Stimulated activated CD4-positive, alpha-beta T cell treated with anti-CD3 and anti-CD28 coated beads, Interleukin-1b, Interleukin-23, amount 100 ng/mL, for 48 hours (primary cell): ENCODE measurements around the gene GAP43.

ENCODE experiments used
- DNase-seq: peaks from one replicate; pipeline ENCODE4 v3.0.0-alpha.2; 2020

Gene GAP43

GRCh38 chr3:115627180-115628074, 4.1 kb downstream of the GAP43 start:
- DNase-seq = no peak

DNA sequence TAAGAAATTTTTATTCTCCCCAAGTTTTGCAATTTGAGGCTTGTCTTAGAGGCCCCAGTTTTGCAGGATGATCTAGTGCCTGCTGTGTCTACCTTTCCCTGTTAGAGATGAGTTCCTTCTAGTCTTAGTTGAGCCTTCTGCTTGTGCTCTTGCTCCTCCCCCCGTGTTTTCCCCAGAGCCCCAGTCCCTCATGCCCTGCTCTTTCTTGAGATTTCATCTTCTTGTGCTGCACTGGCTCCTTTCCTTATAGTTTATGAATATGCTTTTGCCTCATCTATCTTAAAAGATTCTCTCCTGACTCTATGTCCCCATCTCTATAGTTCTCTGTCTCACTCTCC, 4.7 kb downstream of the GAP43 start:
- DNase-seq = no peak

DNA sequence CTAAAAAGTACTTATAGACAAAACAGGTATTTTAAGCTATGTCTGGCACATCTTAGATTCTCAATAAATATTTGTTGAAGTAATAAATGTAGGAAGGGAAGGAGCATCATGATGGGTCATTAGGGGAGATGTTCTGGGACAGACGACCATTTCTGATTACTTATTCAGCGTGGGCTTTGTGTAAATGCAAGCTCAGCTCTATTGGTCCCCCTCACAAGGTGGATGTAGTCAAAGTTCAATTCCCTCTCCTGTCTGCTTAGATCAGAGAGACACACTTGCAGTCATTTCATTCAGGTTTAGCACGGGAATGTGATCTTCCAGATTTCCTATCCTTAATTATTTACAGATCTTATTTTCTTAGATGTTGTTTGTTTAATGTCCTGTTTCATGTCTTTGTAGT, 7.5 kb downstream of the GAP43 start:
- DNase-seq = no peak

GRCh38 chr3:115632026-115632425, 8.7 kb downstream of the GAP43 start:
- no peak for DNase-seq

- DNase-seq = no peak
Measured at GRCh38 chr3:115633467-115633866, 10.2 kb downstream of the GAP43 start.

- no peak for DNase-seq
Measured at GRCh38 chr3:115634052-115634451, 10.7 kb downstream of the GAP43 start.

GRCh38 chr3:115635406-115635805, 12.1 kb downstream of the GAP43 start:
- no peak for DNase-seq

DNA sequence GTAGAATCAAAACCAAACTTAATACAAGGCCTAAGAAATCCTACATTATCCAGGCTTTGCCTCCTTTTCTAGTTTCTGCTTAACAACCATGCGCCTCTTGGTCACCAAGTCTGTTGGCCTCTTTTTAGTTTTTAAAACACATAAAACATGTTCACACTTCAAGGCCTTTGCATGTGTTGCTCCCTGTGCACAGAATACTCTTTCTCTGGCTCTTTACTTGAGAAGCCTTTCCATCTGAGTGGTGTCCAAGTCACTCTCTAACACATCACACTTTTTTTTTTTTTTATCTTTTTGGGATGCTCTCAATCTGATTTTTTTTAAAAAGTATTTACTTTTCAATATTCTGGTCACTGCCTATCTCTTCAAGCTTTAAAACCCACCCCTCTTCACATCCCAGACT, 14.9 kb downstream of the GAP43 start:
- DNase-seq = no peak

GRCh38 chr3:115638991-115639390, 15.7 kb downstream of the GAP43 start:
- no peak for DNase-seq

DNA sequence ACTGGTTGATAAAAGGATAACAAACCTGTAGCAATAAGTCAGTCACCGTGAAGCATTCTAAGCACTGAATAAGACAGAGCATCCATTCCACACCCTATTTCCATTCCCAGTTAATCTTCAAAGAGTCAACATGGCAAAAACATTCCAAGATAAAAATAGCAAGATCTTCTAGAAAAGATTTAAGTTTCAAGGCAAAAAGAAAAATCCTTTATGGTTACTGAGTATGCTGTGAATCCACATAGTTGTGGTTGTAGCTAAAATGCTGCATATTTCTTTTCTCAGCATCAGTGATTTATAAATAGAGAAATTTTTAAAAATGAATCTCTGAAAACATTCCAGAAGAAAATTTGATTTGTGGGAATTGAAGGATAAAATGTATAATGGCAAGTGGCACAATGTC, 21.1 kb downstream of the GAP43 start:
- DNase-seq = no peak

DNA sequence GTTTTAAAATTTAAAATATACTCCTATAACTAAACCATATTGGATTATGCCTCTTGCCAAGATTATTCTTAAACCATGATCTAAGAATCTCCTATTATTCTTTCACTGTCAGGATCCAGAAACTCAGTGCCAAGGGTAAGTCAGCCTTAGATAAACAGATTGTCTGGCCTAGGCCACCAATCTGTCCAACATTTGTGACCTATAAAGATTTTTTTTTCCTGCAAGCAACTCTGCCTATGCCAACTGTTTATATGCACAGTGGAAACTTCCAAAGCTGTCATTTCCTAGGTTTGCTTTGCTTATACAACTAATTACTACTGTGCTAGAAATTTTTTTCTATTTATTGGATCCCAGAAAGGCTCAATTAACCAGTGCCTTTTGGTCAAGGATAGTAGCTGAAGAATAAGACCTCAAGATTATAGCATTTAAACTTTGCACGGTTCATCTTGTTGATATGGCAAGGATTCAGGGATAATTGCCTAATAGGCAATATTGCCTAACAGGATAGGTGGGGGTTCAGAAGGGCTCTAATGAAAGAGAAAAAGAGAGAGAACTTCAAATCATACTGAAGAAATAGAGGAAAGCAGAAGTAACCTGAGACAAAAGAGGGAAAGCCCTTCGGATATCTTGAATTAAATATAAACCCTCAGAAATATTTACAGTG, 22.8 kb downstream of the GAP43 start:
- no peak for DNase-seq

GRCh38 chr3:115648559-115648958, 25.2 kb downstream of the GAP43 start:
- no peak for DNase-seq

GRCh38 chr3:115651087-115651486, 27.8 kb downstream of the GAP43 start:
- DNase-seq = no peak

DNA sequence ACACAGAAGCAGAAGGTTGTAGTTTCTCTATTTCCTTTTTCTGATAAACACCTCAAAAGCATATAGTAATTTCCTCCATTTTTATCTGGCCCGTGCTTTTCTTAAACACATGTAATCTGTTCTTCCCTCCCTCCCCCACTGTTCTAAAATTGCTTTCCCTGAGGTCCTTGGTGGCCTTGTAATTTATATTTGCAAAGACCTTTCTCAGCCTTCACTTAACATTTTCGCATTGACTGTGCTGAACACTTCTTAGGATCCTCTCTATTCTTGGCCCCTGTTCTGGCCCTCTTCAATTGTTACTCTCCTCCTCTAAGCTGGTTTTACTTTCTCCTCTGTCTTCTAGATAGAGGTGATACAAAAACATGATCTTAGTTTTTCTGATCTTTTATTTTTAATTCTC, 28.3 kb downstream of the GAP43 start:
- DNase-seq = no peak

DNA sequence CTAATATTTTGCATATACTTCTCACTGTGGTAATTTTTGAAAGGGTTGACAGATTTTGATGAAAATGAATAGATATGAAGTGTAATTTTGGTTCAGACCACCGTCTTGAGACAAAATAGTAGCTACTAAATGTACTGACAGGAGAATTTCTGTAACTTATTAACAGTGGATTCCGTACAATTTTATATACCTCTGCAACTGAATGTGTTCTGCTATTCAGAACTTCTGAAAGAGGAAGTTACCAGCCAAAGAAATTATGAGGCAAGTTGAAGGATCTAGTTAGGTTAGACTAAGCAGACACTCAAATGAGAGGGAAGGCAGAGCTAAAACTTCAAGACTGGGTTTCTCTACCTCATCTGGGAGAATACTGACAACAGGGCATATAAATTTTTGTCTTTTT, 29.4 kb downstream of the GAP43 start:
- DNase-seq = no peak

DNA sequence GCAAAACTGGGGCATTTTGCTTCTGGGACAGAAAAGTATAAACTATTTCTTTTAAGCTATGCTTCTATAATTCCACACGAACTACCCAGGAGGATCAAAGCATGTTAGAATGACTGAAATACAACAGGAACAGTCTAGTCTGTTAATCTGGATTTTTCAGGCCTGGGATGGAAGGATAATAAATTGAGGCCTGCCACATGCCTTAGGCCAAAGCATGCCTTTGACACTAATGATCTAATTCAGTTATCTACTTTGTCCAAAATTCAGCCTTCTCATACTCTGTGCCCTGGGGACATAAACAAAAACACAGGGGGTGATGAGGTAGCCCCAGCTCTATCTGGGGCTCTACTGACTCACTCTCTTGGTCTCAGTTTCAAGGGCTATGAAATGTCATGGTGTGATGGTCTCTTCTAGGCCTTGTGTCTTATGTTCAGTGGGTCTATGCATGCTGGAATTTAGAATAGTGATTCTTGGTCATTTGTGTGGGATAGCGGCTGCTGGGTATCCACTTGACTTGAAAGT, 32.5 kb downstream of the GAP43 start:
- no peak for DNase-seq

DNA sequence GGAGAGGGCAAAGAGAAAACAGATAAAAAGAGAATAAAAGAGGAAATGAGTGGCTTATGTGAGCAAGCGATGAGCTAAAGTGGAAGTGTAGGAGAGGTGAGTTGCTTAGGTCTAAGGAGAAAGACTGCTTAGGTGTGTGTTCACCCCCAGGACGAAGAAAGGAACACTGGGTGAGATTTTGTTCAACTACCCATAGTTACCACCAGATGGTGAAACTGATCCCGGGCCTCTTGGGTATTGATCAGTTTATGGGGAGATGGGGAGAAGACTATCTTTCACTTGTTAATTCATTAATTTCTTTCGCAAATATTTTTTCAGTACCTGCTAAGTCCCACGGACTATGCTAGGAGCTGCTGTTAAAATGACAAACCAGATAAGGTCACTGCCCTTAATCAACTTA, 33.9 kb downstream of the GAP43 start:
- no peak for DNase-seq

DNA sequence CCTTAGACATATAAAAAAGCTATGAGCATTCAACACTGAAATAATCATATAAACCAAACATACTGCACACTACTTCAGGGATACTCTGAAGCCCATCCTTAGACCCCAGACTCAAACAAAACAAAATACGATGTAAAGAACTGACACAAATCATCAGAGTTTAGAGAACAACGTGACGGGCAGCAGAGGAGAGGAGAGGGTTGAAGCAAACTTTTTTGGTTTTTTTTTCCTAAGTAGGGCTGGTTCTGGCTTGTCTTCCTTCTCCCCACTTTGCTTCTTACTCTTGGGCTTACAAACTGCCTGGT, 34.7 kb downstream of the GAP43 start:
- DNase-seq = no peak

- peak; percentile 76 for DNase-seq
Measured at GRCh38 chr3:115658337-115659181, 35.2 kb downstream of the GAP43 start.

DNA sequence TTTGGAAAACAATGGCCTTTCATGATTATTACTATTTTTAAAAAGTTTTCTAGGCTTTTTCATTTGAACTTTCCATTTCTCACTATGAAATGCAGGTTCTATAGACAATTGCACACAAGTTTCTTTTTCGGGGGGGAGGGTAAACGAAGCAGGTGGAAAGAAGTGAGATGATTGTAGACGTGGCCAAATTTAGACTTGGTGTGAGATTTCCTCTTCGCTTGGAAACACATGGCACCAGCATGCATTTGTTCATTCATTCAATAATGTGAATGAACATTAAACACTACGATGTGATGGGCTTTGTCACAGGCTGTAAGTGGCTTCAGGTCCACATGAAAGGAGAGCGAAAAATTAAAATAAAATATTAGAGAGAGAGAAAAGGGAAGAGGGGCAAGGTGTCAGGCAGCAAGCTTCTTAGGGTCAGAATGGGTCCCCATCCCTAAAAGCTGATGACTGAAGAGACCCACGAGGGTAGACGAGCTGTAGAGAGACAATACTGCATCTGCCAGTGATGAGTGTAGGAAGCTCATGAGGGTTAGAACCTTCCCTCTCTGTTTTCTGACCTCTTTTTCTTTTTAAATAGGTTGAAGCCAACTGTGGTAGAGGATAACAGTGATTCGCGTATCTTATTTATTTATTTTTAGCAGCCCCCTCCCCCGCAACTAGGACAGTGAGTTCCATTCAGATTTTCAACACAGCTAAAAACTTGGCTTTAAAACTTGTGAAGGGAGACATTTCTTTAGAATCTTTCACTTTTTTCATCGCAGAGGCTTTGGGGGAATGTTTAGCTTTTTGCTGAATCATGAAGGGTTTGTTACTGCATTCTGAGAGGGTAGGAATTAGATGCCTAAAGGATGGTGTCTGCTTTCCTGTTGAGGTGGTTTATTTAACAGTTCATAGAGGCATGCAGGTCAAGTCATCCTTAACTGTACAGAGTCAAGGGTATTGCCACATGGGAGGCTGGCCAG, 36.2 kb downstream of the GAP43 start:
- DNase-seq = no peak

DNA sequence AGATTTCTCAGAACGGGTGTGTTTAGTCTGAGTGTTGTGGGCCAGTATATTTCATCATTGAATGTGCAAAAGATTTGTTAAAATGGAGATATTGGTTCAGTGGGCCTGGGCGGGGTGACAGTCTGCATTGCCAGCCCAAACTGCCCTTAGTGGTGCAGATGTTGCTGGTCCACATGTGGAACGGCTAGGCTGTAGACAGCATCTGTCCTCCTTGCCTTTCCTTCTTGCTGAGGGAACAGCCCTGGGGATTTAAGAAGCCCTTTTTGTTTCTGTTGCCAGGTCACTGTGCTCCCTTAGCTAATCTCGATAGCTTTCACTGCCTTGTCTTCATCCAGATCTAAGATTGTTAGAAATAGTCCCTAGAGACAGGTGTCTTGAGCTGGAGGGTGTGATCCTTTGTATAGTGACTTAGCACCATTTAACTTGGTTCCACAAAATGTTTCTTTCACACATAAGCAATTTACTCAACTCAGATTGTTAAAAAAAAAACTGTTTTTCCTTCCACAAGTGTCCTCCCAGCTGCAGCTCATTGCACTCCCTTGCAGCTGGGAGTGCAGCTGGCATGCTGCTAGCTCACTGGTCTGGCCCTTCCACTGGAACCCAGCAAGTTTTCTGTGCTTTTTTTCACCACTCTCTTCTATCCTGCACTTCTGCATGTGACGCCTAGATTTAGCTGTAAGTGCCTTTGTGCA, 37.5 kb downstream of the GAP43 start:
- DNase-seq = no peak

DNA sequence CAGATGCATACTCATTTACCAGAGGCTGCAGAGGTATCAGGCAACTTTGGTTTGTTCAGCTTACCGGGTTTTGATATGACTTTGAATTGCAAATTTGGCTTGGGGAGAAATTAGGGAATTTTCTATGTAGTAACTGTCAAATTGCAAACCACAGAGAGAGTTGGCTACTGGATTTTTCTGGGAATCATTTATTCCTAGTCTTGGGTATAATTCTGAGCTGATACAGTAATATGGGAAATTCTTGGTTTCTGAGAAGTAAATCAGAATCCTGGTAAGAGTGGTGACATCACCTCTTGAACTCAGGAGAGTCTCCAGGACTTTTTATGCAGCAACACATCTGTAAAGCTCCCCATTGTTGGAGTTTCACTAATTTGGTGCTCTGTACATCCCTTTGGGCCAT, 39.0 kb downstream of the GAP43 start:
- no peak for DNase-seq
